ENCODE data around the gene CGREF1. TPM values are rescaled to one million over a fixed set of nuclear protein-coding genes. Genes with fewer than 3 reads are reported as not detected.

The CGREF1 gene
- total RNA-seq, 4 donors from 2014 or later: 1.3 to 9.3 (median 5.5) TPM

GRCh38 chr2:27086090-27086723, 32.7 kb downstream of the CGREF1 start:
- ATAC-seq (ENCODE audit: low FRiP score): peak; percentile 94
- DNase-seq (ENCODE audit: low spot score): peak; percentile 91
- TF ChIP-seq, protein P1, sequence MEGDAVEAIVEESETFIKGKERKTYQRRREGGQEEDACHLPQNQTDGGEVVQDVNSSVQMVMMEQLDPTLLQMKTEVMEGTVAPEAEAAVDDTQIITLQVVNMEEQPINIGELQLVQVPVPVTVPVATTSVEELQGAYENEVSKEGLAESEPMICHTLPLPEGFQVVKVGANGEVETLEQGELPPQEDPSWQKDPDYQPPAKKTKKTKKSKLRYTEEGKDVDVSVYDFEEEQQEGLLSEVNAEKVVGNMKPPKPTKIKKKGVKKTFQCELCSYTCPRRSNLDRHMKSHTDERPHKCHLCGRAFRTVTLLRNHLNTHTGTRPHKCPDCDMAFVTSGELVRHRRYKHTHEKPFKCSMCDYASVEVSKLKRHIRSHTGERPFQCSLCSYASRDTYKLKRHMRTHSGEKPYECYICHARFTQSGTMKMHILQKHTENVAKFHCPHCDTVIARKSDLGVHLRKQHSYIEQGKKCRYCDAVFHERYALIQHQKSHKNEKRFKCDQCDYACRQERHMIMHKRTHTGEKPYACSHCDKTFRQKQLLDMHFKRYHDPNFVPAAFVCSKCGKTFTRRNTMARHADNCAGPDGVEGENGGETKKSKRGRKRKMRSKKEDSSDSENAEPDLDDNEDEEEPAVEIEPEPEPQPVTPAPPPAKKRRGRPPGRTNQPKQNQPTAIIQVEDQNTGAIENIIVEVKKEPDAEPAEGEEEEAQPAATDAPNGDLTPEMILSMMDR (IDR thresholded peaks at IDR 0.05): peak in 2 of 3 donors; percentile 51 to 83

GRCh38 chr2:27085673-27086089, 33.2 kb downstream of the CGREF1 start:
- DNase-seq (ENCODE audit: low spot score): peak; percentile 32
- TF ChIP-seq, protein P1 (IDR thresholded peaks at IDR 0.05): no peak

DNA sequence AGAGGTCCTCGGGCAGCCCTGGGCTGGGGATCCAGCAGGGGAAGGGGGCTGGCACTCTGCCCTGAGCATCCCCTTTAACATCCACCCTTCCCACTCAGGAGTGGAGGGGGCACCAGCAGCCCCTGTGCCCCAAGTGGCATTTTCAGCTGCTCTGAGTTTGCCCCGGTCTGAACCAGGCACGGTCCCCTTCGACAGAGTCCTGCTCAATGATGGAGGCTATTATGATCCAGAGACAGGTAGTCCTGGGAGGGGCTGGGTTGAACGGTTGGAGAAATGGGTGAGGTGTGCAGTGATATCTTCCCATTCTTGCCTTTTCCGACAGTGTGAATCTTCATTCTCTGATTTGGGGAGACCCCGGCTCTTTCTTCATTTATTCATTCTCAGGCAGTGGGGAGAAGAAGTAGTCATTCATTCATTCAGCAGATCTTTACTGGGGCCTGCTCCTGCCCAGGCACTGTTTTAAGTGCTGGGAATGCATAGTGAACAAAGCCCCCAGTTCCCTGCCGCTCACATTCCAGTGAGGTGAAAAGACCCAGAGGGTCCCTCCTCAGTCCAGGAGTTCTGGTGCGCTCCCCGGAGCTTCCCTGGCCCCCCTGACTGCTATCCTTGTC, 33.8 kb downstream of the CGREF1 start:
- TF ChIP-seq, protein P1 (IDR thresholded peaks at IDR 0.05): no peak
- ATAC-seq (ENCODE audit: low FRiP score) (no peak), DNase-seq (ENCODE audit: low spot score) (no peak)

More at GRCh38 chr2:27085673-27086089, 33.2 kb downstream of the CGREF1 start:
- peak; percentile 39 for ATAC-seq (ENCODE audit: low FRiP score)

GRCh38 chr2:27084297-27085061, 34.4 kb downstream of the CGREF1 start:
- ATAC-seq (ENCODE audit: low FRiP score) (no peak), DNase-seq (ENCODE audit: low spot score) (no peak)

DNA sequence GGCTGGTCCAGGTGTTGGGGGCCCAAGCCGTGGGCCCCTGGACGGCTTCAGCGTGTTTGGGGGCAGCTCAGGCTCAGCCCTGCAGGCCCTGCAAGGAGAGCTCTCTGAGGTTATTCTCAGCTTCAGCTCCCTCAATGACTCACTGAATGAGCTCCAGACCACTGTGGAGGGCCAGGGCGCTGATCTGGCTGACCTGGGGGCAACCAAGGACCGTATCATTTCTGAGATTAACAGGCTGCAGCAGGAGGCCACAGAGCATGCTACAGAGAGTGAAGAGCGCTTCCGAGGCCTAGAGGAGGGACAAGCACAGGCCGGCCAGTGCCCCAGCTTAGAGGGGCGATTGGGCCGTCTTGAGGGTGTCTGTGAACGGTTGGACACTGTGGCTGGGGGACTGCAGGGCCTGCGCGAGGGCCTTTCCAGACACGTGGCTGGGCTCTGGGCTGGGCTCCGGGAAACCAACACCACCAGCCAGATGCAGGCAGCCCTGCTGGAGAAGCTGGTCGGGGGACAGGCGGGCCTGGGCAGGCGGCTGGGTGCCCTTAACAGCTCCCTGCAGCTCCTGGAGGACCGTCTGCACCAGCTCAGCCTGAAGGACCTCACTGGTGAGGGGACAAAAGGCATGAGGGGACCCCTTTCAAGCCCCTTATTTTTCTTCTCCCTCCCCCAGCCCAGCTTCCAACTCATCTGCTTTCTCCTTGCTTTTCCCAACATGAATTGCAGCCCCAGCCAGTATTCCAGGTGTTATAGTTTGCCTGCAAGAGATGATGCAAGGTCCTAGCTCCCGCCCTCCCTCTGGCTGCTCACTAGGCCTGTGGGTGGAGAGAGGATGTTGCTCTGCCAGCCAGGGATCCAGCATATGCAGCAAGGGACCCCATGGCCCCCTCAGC, 35.3 kb downstream of the CGREF1 start:
- ATAC-seq (ENCODE audit: low FRiP score) (no peak), DNase-seq (ENCODE audit: low spot score) (no peak)
- TF ChIP-seq, protein P1 (IDR thresholded peaks at IDR 0.05): no peak

More at GRCh38 chr2:27084297-27085061, 34.4 kb downstream of the CGREF1 start:
- TF ChIP-seq, protein P1 (IDR thresholded peaks at IDR 0.05): no peak

DNA sequence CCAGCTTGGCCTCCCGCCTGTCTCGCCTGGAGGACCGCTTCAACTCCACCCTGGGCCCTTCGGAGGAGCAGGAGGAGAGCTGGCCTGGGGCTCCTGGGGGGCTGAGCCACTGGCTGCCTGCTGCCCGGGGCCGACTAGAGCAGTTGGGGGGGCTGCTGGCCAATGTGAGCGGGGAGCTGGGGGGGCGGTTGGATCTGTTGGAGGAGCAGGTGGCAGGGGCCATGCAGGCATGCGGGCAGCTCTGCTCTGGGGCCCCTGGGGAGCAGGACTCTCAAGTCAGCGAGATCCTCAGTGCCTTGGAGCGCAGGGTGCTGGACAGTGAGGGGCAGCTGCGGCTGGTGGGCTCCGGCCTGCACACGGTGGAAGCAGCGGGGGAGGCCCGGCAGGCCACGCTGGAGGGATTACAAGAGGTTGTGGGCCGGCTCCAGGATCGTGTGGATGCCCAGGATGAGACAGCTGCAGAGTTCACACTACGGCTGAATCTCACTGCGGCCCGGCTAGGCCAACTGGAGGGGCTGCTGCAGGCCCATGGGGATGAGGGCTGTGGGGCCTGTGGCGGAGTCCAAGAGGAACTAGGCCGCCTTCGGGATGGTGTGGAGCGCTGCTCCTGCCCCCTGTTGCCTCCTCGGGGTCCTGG, 36.0 kb downstream of the CGREF1 start:
- DNase-seq (ENCODE audit: low spot score) (no peak), ATAC-seq (ENCODE audit: low FRiP score) (no peak)
- TF ChIP-seq, protein P1 (IDR thresholded peaks at IDR 0.05): no peak

Measured in omental fat pad (tissue), 4 donors.